Measurements from ENCODE around the gene RFTN1. TPM values are rescaled to one million over a fixed set of nuclear protein-coding genes. Genes with fewer than 3 reads are reported as not detected.

Gene RFTN1
- total RNA-seq, 1 donor from 2014 or later, result 0.92 TPM

DNA sequence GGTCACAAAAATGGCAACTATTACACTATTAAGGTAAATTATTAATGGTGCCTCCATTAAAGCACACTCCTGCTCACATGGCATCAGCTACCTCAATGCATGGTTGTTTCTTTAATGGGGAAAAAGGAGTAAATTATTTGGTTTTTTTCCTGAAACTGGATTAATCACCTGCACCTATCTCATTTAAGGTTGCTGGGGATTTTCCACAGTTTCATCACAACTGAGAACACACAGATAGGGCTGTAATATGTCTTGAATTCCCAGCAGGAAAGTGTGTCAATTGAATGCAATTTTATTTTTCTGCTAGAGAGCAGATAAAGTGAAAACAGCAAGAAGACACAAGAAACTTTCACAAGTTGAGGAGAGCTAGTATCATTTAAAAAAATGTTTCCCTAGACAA lies 36.4 kb downstream of the RFTN1 start:
- Mint-ChIP-seq H3K4me3 (no peak overlapping the region), H3K4me1 (peaks cover 14% of the 10 kb centered on the region), H3K27me3 (ENCODE audit: insufficient read depth, low read depth) (peaks cover 3% of the 10 kb centered on the region), H3K27ac (no peak overlapping the region), H3K9me3 (peaks cover 4% of the 10 kb centered on the region), H3K36me3 (no peaks in the 10 kb centered on the region)
- no peak overlapping the region for H3K4me2 ChIP-seq
- H3K4me3 ChIP-seq, result no peak overlapping the region
- no peaks in the 10 kb centered on the region for H3K79me2 ChIP-seq (ENCODE audit: low read depth)
- H2AFZ ChIP-seq (replicated peaks), result no peak overlapping the region
- H3K27ac ChIP-seq, result no peak overlapping the region
- no peaks in the 10 kb centered on the region for H3K27me3 ChIP-seq
- H4K20me1 ChIP-seq (ENCODE audit: low read depth), result no peaks in the 10 kb centered on the region
- H3K36me3 ChIP-seq, result no peaks in the 10 kb centered on the region
- peaks cover 14% of the 10 kb centered on the region for H3K4me1 ChIP-seq
- no peaks in the 10 kb centered on the region for H3K9me3 ChIP-seq (ENCODE audit: low read depth)
- H3F3A ChIP-seq (ENCODE audit: low read depth), result no peaks in the 10 kb centered on the region
- H3K9ac ChIP-seq, result no peak overlapping the region
- TF ChIP-seq EZH2phosphoT487 (IDR thresholded peaks at IDR 0.05) (no peak), EZH2 (IDR thresholded peaks at IDR 0.05) (no peak)
- TF ChIP-seq, protein P1, sequence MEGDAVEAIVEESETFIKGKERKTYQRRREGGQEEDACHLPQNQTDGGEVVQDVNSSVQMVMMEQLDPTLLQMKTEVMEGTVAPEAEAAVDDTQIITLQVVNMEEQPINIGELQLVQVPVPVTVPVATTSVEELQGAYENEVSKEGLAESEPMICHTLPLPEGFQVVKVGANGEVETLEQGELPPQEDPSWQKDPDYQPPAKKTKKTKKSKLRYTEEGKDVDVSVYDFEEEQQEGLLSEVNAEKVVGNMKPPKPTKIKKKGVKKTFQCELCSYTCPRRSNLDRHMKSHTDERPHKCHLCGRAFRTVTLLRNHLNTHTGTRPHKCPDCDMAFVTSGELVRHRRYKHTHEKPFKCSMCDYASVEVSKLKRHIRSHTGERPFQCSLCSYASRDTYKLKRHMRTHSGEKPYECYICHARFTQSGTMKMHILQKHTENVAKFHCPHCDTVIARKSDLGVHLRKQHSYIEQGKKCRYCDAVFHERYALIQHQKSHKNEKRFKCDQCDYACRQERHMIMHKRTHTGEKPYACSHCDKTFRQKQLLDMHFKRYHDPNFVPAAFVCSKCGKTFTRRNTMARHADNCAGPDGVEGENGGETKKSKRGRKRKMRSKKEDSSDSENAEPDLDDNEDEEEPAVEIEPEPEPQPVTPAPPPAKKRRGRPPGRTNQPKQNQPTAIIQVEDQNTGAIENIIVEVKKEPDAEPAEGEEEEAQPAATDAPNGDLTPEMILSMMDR (IDR thresholded peaks at IDR 0.05), result no peak
- no peak for DNase-seq (ENCODE audit: low spot score)

GRCh38 chr3:16476636-16477035 lies 36.9 kb downstream of the RFTN1 start:
- Histone ChIP-seq H3K4me1 (peaks cover 14% of the 10 kb centered on the region), H3K79me2 (ENCODE audit: low read depth) (no peaks in the 10 kb centered on the region), H3F3A (ENCODE audit: low read depth) (no peaks in the 10 kb centered on the region), H3K4me2 (no peak overlapping the region), H2AFZ (replicated peaks) (no peak overlapping the region), H3K27ac (no peak overlapping the region), H3K27me3 (no peaks in the 10 kb centered on the region), H3K36me3 (no peaks in the 10 kb centered on the region), H3K4me3 (no peak overlapping the region), H3K9me3 (ENCODE audit: low read depth) (no peaks in the 10 kb centered on the region), H3K9ac (no peak overlapping the region), H4K20me1 (ENCODE audit: low read depth) (no peaks in the 10 kb centered on the region)
- no peak overlapping the region for H3K27ac Mint-ChIP-seq
- TF ChIP-seq EZH2phosphoT487 (IDR thresholded peaks at IDR 0.05), result no peak
- TF ChIP-seq, protein P1 (IDR thresholded peaks at IDR 0.05), result no peak
- TF ChIP-seq EZH2 (IDR thresholded peaks at IDR 0.05), result no peak
- H3K4me3 Mint-ChIP-seq, result no peak overlapping the region
- H3K4me1 Mint-ChIP-seq, result peaks cover 14% of the 10 kb centered on the region
- peaks cover 3% of the 10 kb centered on the region for H3K27me3 Mint-ChIP-seq (ENCODE audit: insufficient read depth, low read depth)
- H3K36me3 Mint-ChIP-seq, result no peaks in the 10 kb centered on the region
- H3K9me3 Mint-ChIP-seq, result peaks cover 4% of the 10 kb centered on the region
- DNase-seq (ENCODE audit: low spot score), result no peak

- Histone ChIP-seq H2AFZ (replicated peaks) (no peak overlapping the region), H3K79me2 (ENCODE audit: low read depth) (no peaks in the 10 kb centered on the region), H3F3A (ENCODE audit: low read depth) (no peaks in the 10 kb centered on the region), H3K27me3 (no peaks in the 10 kb centered on the region), H3K9ac (no peak overlapping the region), H3K36me3 (no peaks in the 10 kb centered on the region), H4K20me1 (ENCODE audit: low read depth) (no peaks in the 10 kb centered on the region), H3K4me2 (no peak overlapping the region), H3K27ac (no peak overlapping the region), H3K9me3 (ENCODE audit: low read depth) (no peaks in the 10 kb centered on the region), H3K4me1 (peaks cover 7% of the 10 kb centered on the region), H3K4me3 (no peak overlapping the region)
- Mint-ChIP-seq H3K27ac (no peak overlapping the region), H3K4me3 (no peak overlapping the region), H3K27me3 (ENCODE audit: insufficient read depth, low read depth) (peaks cover 3% of the 10 kb centered on the region), H3K9me3 (peaks cover 4% of the 10 kb centered on the region), H3K4me1 (peaks cover 5% of the 10 kb centered on the region), H3K36me3 (no peaks in the 10 kb centered on the region)
- DNase-seq (ENCODE audit: low spot score), result no peak
- TF ChIP-seq EZH2phosphoT487 (IDR thresholded peaks at IDR 0.05) (no peak), EZH2 (IDR thresholded peaks at IDR 0.05) (no peak)
- TF ChIP-seq, protein P1 (IDR thresholded peaks at IDR 0.05), result no peak
Observed at GRCh38 chr3:16475766-16476165, 37.7 kb downstream of the RFTN1 start.
